Dedifferentiated amniotic fluid mesenchymal stem cell (primary cell): ENCODE data around the gene TPRKB.
"Not testable (repeated sequence)": the region's sequence is repeated elsewhere in the genome, so short reads cannot be mapped to it uniquely, and the experiment has no call there.

Source experiments
- DNase-seq: peaks from one replicate; pipeline ENCODE4 v3.0.0-alpha.2; 2016; ENCODE audit errors: extremely low spot score

TPRKB gene

GRCh38 chr2:73739101-73739500, 2.0 kb upstream of the TPRKB start:
- no peak for DNase-seq

- no peak for DNase-seq
These were observed 767 bp downstream of the TPRKB start for GRCh38 chr2:73736378-73736777.

GRCh38 chr2:73730810-73731209, 6.3 kb downstream of the TPRKB start:
- DNase-seq = no peak

GRCh38 chr2:73728711-73729110, 8.4 kb downstream of the TPRKB start:
- DNase-seq = no peak

- no peak for DNase-seq
These were observed 9.1 kb downstream of the TPRKB start for GRCh38 chr2:73728043-73728442.

GRCh38 chr2:73726657-73727056, 10.5 kb downstream of the TPRKB start:
- DNase-seq = not testable (repeated sequence)

GRCh38 chr2:73718851-73719621, 18.1 kb downstream of the TPRKB start:
- DNase-seq = no peak

GRCh38 chr2:73718421-73718820, 18.7 kb downstream of the TPRKB start:
- no peak for DNase-seq

GRCh38 chr2:73717695-73718094, 19.4 kb downstream of the TPRKB start:
- not testable (repeated sequence) for DNase-seq

- DNase-seq = no peak
These were observed 19.9 kb downstream of the TPRKB start for GRCh38 chr2:73717251-73717606.

- no peak for DNase-seq
These were observed 20.4 kb downstream of the TPRKB start for GRCh38 chr2:73716543-73717250.

- DNase-seq = no peak
These were observed 23.1 kb downstream of the TPRKB start for GRCh38 chr2:73714091-73714490.

GRCh38 chr2:73708527-73708926, 28.6 kb downstream of the TPRKB start:
- no peak for DNase-seq

- DNase-seq = no peak
These were observed 29.5 kb downstream of the TPRKB start for GRCh38 chr2:73707636-73708035.

GRCh38 chr2:73707058-73707457, 30.1 kb downstream of the TPRKB start:
- no peak for DNase-seq

GRCh38 chr2:73705091-73705490, 32.1 kb downstream of the TPRKB start:
- no peak for DNase-seq

GRCh38 chr2:73704285-73704684, 32.9 kb downstream of the TPRKB start:
- DNase-seq = no peak

- DNase-seq = no peak
These were observed 33.5 kb downstream of the TPRKB start for GRCh38 chr2:73703675-73704074.

GRCh38 chr2:73702852-73703493, 34.2 kb downstream of the TPRKB start:
- not testable (repeated sequence) for DNase-seq

GRCh38 chr2:73701968-73702665, 35.0 kb downstream of the TPRKB start:
- DNase-seq = no peak

GRCh38 chr2:73701448-73701765, 35.7 kb downstream of the TPRKB start:
- DNase-seq = not testable (repeated sequence)

- DNase-seq = no peak
These were observed 36.3 kb downstream of the TPRKB start for GRCh38 chr2:73700661-73701447.
